Ascending aorta (tissue), 2 donors: ENCODE results near the gene GNG14. TPM values are rescaled to one million over a fixed set of nuclear protein-coding genes. Genes with fewer than 3 reads are reported as not detected.

Experiments used
- DNase-seq, 2 donors: peaks; one replicate each; pipeline ENCODE4 v3.0.0-alpha.2; 2019; ENCODE audit warnings: low spot score in 2 of 2
- H3K27ac ChIP-seq, 2 donors: fragments of 200-600 bp; sonication (generic); one replicate each; pipeline ENCODE4 v1.5.1; 2016 to 2017; ENCODE audit warnings: mild to moderate bottlenecking in 1 of 2
- H3K27me3 ChIP-seq: fragments of 200-600 bp; sonication (generic); one replicate; pipeline ENCODE4 v1.5.1; 2017
- H3K36me3 ChIP-seq, 2 donors: fragments of 200-600 bp; sonication (generic); one replicate each; pipeline ENCODE4 v1.5.1; 2016
- H3K4me1 ChIP-seq, 2 donors: fragments of 200-600 bp; sonication (generic); one replicate each; pipeline ENCODE4 v1.5.1; 2016 to 2017; ENCODE audit warnings: mild to moderate bottlenecking in 1 of 2
- H3K4me3 ChIP-seq, 2 donors: fragments of 200-600 bp; sonication (generic); one replicate each; pipeline ENCODE4 v1.5.1; 2016 to 2017; ENCODE audit warnings: mild to moderate bottlenecking in 1 of 2
- H3K9me3 ChIP-seq, 2 donors: fragments of 200-600 bp; sonication (generic); one replicate each; pipeline ENCODE4 v1.5.1; 2016
- intact Hi-C: fragments of 100-400 bp; cut with DNase I; formaldehyde crosslinking; loops from one replicate; pipeline ENCODE4 v1.15.1; 2023
- total RNA-seq: library from RNA; depleted of rRNA; stranded (reverse); fragments of >200 nt; gene quantifications from one replicate; pipeline ENCODE4 v1.1.0, GENCODE V29; 2016
- TF ChIP-seq, protein P1 (sequence below), 3 experiments: fragments of 200-600 bp in 2 of 3; fragments of 450-650 bp in 1 of 3; sonication (generic) in 2 of 3; IDR thresholded peaks; one replicate each; pipeline ENCODE4 v1.5.1; 2016 to 2019; ENCODE audit warnings: antibody characterized with exemption in 3 of 3, mild to moderate bottlenecking in 1 of 3, moderate library complexity in 1 of 3

Gene GNG14
- total RNA-seq, 1 donor from 2014 or later = not detected

DNA sequence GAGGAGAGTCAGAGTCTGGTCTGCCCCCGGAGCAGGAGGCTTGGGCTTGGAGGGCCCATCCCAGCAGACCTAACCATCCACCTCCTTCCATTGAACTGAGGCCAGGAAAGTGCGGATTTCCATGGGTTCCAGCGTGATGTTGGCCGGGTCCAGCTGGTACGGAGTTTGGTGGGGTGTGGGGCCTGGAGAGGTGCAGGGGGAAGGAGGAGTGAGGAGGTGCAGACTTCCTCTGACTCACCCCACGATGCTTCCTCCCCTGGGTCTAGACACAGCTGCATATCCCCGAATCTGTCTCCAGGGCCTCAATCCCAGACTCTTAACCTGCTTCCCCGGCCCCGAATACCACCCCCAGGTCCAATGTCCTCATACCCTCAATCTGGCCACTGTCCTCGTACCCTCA, 41.2 kb upstream of the GNG14 start:
- no peaks in the 10 kb centered on the region for H3K9me3 ChIP-seq
- no peaks in the 10 kb centered on the region for H3K27me3 ChIP-seq
- TF ChIP-seq, protein P1, sequence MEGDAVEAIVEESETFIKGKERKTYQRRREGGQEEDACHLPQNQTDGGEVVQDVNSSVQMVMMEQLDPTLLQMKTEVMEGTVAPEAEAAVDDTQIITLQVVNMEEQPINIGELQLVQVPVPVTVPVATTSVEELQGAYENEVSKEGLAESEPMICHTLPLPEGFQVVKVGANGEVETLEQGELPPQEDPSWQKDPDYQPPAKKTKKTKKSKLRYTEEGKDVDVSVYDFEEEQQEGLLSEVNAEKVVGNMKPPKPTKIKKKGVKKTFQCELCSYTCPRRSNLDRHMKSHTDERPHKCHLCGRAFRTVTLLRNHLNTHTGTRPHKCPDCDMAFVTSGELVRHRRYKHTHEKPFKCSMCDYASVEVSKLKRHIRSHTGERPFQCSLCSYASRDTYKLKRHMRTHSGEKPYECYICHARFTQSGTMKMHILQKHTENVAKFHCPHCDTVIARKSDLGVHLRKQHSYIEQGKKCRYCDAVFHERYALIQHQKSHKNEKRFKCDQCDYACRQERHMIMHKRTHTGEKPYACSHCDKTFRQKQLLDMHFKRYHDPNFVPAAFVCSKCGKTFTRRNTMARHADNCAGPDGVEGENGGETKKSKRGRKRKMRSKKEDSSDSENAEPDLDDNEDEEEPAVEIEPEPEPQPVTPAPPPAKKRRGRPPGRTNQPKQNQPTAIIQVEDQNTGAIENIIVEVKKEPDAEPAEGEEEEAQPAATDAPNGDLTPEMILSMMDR (IDR thresholded peaks at IDR 0.05) = no peak
- peaks cover 6 to 13% of the 10 kb centered on the region in 2 donors for H3K4me1 ChIP-seq
- no peak for DNase-seq
- intact Hi-C loops = no loop called here
- peaks cover 0 to 6% of the 10 kb centered on the region in 2 donors for H3K36me3 ChIP-seq
- no peak overlapping the region for H3K4me3 ChIP-seq
- no peak overlapping the region for H3K27ac ChIP-seq

DNA sequence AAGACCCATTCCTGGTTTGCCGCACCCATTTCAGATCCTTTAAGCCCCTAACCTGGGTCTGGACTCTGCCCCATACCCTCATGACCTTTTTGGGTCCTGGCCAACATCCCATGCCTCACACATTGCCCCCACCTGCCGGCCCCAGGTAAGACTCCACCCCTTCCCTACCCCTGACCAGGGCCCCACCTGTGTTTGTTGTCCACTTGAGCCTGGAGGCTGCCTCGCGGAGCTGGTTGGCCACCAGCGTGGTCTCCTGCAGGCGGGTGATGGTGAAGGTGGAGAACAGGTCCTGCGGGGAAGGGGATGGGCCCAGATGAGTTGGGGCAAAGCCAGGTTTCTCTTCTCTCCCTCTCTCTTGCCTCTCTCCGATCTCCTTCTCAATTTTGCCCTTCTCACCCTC, 40.8 kb upstream of the GNG14 start:
- Histone ChIP-seq H3K36me3 (peaks cover 0 to 11% of the 10 kb centered on the region in 2 donors), H3K27ac (no peak overlapping the region), H3K9me3 (no peaks in the 10 kb centered on the region), H3K27me3 (no peaks in the 10 kb centered on the region), H3K4me3 (no peak overlapping the region), H3K4me1 (peaks cover 6 to 13% of the 10 kb centered on the region in 2 donors)
- TF ChIP-seq, protein P1 (IDR thresholded peaks at IDR 0.05) = no peak
- no peak for DNase-seq
- intact Hi-C loops = no loop called here

DNA sequence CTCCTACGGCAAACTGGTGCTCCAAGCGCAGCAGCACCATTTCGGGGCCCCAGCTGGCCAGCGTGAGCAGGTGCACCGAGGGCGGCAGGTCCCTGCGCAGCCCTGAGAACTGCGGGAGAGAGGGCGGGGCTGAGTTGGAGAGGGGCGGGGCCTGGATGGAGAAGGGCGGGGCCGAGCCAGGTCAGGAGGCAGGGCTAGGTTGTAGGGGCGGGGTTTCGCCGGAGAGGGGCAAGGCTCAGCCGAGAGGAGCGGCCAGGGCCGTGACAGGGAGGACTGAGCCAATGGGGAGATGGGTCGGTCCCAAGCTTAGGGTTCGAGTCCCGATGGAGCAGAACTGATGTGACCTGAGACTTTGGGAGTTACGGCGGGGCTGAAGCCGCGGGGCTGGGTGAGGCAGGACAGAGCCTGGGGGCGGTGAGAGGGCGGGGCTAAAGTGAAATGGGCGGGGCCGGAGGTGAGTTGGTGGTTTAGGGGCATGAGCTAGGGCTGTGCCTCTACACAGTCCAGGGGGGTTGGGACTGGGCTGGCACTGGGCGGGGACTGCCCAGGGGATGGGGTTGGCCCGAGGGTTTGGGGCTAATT, 40.2 kb upstream of the GNG14 start:
- Histone ChIP-seq H3K9me3 (no peaks in the 10 kb centered on the region), H3K4me3 (peak overlapping the region; percentile 40 to 55), H3K36me3 (peaks cover 0 to 15% of the 10 kb centered on the region in 2 donors), H3K4me1 (peaks cover 6 to 13% of the 10 kb centered on the region in 2 donors), H3K27me3 (no peaks in the 10 kb centered on the region), H3K27ac (no peak overlapping the region)
- intact Hi-C loops = no loop called here
- TF ChIP-seq, protein P1 (IDR thresholded peaks at IDR 0.05) = no peak
- DNase-seq = no peak

DNA sequence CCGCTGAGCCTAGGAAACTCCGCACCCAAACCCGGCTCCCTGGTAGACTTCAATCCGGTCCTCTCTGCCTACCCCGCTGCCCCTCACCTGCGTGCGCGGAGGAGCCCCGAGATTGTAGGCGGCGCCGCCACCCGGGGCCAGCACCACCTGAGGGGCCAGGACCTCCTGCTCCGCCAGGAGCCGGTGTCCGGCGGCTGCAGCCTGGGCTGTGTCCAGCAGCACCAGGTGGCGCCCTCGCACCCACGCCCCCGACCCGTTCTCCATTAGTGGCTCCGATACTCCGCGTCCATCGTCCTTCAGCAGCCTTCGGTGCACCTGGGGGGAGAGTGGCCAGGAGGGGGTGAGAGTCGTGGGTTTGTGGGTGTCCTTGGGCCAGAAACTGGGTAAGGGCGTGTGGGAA, 39.7 kb upstream of the GNG14 start:
- intact Hi-C loops = no loop called here
- no peak for DNase-seq
- Histone ChIP-seq H3K27ac (no peak overlapping the region), H3K4me3 (peak overlapping the region; percentile 40 to 55), H3K27me3 (no peaks in the 10 kb centered on the region), H3K4me1 (peaks cover 6 to 13% of the 10 kb centered on the region in 2 donors), H3K36me3 (peaks cover 0 to 15% of the 10 kb centered on the region in 2 donors), H3K9me3 (no peaks in the 10 kb centered on the region)
- TF ChIP-seq, protein P1 (IDR thresholded peaks at IDR 0.05) = peak in 2 of 3 experiments; percentile 7 to 33

DNA sequence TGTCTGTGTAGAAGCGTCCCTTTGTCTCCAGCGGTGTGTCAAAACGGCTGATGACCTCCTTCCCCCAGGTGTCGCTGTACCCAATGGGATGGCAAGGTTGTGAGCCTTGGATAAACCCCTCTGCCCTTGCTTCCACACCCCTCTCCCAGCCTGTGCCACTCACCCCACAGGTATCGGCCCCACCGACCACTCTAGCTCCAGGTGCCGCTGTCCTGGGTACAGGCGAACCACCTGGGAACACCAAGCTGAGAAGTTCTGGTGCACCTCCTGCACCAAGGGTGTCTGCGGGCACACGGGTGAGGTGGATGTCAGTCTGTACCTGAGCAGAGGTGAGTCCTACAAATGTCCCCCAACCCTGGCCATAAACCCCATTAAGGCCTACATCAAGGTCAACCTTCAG, 37.9 kb upstream of the GNG14 start:
- TF ChIP-seq, protein P1 (IDR thresholded peaks at IDR 0.05) = no peak
- intact Hi-C loops = no loop called here
- Histone ChIP-seq H3K9me3 (no peaks in the 10 kb centered on the region), H3K27ac (no peak overlapping the region), H3K27me3 (no peaks in the 10 kb centered on the region), H3K4me1 (peaks cover 6 to 13% of the 10 kb centered on the region in 2 donors), H3K4me3 (no peak overlapping the region), H3K36me3 (peaks cover 8 to 19% of the 10 kb centered on the region in 2 donors)
- DNase-seq = no peak
